HEK293 (cell line): Measurements from ENCODE around the gene PTPRF.

ENCODE experiments used
- CTCF ChIA-PET: fragments of 350-600 bp; formaldehyde crosslinking; extraction: SDS; loops from one replicate; lab custom pipeline; 2021; ENCODE audit warnings: antibody characterized with exemption; lab: Yijun Ruan, JAX
- POLR2A ChIA-PET: fragments of 300-600 bp; formaldehyde crosslinking; extraction: SDS; loops from one replicate; lab custom pipeline; 2020; ENCODE audit warnings: antibody characterized with exemption, inconsistent platforms; lab: Yijun Ruan, JAX
- H3K27ac ChIP-seq: fragments of 200-500 bp; sonication (Bioruptor generic); 2 replicates; pipeline ENCODE4 v1.5.1; 2014; ENCODE audit warnings: low read depth, low read length, control low read depth, inconsistent platforms; ENCODE audit errors: extremely low read depth
- H3K36me3 ChIP-seq, 2 experiments: fragments of 200-500 bp in 1 of 2; sonication (Bioruptor generic) in 1 of 2; 1 replicate in 1 of 2; 2 replicates in 1 of 2; pipeline ENCODE4 v1.5.1; 2014 to 2017; ENCODE audit warnings: inconsistent platforms in 2 of 2, low read length in 2 of 2; ENCODE audit not compliant: control insufficient read depth in 2 of 2, insufficient read depth in 1 of 2
- H3K4me1 ChIP-seq: fragments of 200-500 bp; sonication (Bioruptor generic); 2 replicates; pipeline ENCODE4 v1.5.1; 2014; ENCODE audit warnings: mild to moderate bottlenecking, low read length, inconsistent platforms; ENCODE audit not compliant: control insufficient read depth, insufficient read depth
- H3K4me3 ChIP-seq: 2 replicates; pipeline ENCODE4 v1.5.1; 2011; ENCODE audit warnings: low read depth, mild to moderate bottlenecking, control low read depth, low read length, moderate library complexity
- H3K9me3 ChIP-seq: fragments of 200-500 bp; sonication (Bioruptor generic); 2 replicates; pipeline ENCODE4 v1.5.1; 2014; ENCODE audit warnings: low read depth, low read length, inconsistent platforms; ENCODE audit not compliant: control insufficient read depth, insufficient read depth
- KLF1 ChIP-seq: fragments of 450-650 bp; formaldehyde crosslinking; IDR thresholded peaks from 2 replicates; pipeline ENCODE4 v1.5.1; 2016; ENCODE audit warnings: missing biosample characterization, missing genetic modification characterization
- KLF10 ChIP-seq: fragments of 450-650 bp; IDR thresholded peaks from 2 replicates; pipeline ENCODE4 v1.5.1; 2018; ENCODE audit warnings: missing biosample characterization, mild to moderate bottlenecking, missing genetic modification characterization
- MYNN ChIP-seq: fragments of 450-650 bp; formaldehyde crosslinking; IDR thresholded peaks from 2 replicates; pipeline ENCODE4 v1.5.1; 2016; ENCODE audit warnings: missing biosample characterization, missing genetic modification characterization, borderline replicate concordance
- TSHZ1 ChIP-seq: fragments of 450-650 bp; formaldehyde crosslinking; IDR thresholded peaks from 2 replicates; pipeline ENCODE4 v1.5.1; 2016; ENCODE audit warnings: missing biosample characterization, missing genetic modification characterization, borderline replicate concordance
- ZBTB11 ChIP-seq: fragments of 450-650 bp; formaldehyde crosslinking; conservative IDR thresholded peaks from 2 replicates; pipeline ENCODE4 v1.5.1; 2016; ENCODE audit warnings: low read depth, missing biosample characterization, missing genetic modification characterization
- ZFP69B ChIP-seq: fragments of 450-650 bp; formaldehyde crosslinking; IDR thresholded peaks from 2 replicates; pipeline ENCODE4 v1.5.1; 2016; ENCODE audit warnings: missing biosample characterization, missing genetic modification characterization
- ZNF274 ChIP-seq, 2 experiments: fragments of 200-500 bp in 1 of 2; fragments of 450-650 bp in 1 of 2; sonication (Bioruptor generic) in 1 of 2; formaldehyde crosslinking in 1 of 2; IDR thresholded peaks; 2 replicates each; pipeline versions ENCODE4 v1.5.1 to v1.6.1; 2014 to 2016; ENCODE audit warnings: borderline replicate concordance in 1 of 2, inconsistent platforms in 1 of 2, low read length in 1 of 2, missing biosample characterization in 1 of 2, missing genetic modification characterization in 1 of 2
- ZNF335 ChIP-seq: fragments of 450-650 bp; formaldehyde crosslinking; conservative IDR thresholded peaks from 2 replicates; pipeline ENCODE4 v1.5.1; 2016; ENCODE audit warnings: missing biosample characterization, missing genetic modification characterization
- ZNF391 ChIP-seq: fragments of 450-650 bp; formaldehyde crosslinking; IDR thresholded peaks from 2 replicates; pipeline ENCODE4 v1.5.1; 2016; ENCODE audit warnings: low read depth, missing biosample characterization, missing genetic modification characterization, borderline replicate concordance
- ZNF426 ChIP-seq: fragments of 450-650 bp; formaldehyde crosslinking; IDR thresholded peaks from 2 replicates; pipeline ENCODE4 v1.5.1; 2017; ENCODE audit warnings: missing biosample characterization, missing genetic modification characterization, mild to moderate bottlenecking, inconsistent platforms, moderate library complexity
- ZNF529 ChIP-seq: fragments of 450-650 bp; formaldehyde crosslinking; IDR thresholded peaks from 2 replicates; pipeline ENCODE4 v1.5.1; 2017; ENCODE audit warnings: missing genetic modification characterization, missing biosample characterization; ENCODE audit not compliant: insufficient replicate concordance
- ZNF548 ChIP-seq: fragments of 450-650 bp; formaldehyde crosslinking; IDR thresholded peaks from 2 replicates; pipeline ENCODE4 v1.5.1; 2016; ENCODE audit warnings: missing biosample characterization, missing genetic modification characterization
- ZNF76 ChIP-seq: fragments of 450-650 bp; formaldehyde crosslinking; IDR thresholded peaks from 2 replicates; pipeline ENCODE4; 2016; ENCODE audit warnings: low read depth, missing biosample characterization, missing genetic modification characterization, borderline replicate concordance
- ZNF777 ChIP-seq: fragments of 450-650 bp; formaldehyde crosslinking; IDR thresholded peaks from 2 replicates; pipeline ENCODE4 v1.5.1; 2017; ENCODE audit warnings: missing biosample characterization, missing genetic modification characterization, borderline replicate concordance
- ZNF843 ChIP-seq: fragments of 450-650 bp; formaldehyde crosslinking; IDR thresholded peaks from 2 replicates; pipeline ENCODE4 v1.5.1; 2016; ENCODE audit warnings: missing biosample characterization, missing genetic modification characterization
- ZSCAN16 ChIP-seq: fragments of 450-650 bp; formaldehyde crosslinking; IDR thresholded peaks from 2 replicates; pipeline ENCODE4 v1.5.1; 2016; ENCODE audit warnings: missing biosample characterization, missing genetic modification characterization
- ZSCAN18 ChIP-seq: fragments of 450-650 bp; formaldehyde crosslinking; IDR thresholded peaks from 2 replicates; pipeline ENCODE4 v1.5.1; 2016; ENCODE audit warnings: missing biosample characterization, missing genetic modification characterization
- TF ChIP-seq, protein P1 (sequence below): fragments of 450-650 bp; formaldehyde crosslinking; IDR thresholded peaks from 2 replicates; pipeline ENCODE4 v1.5.1; 2017; ENCODE audit warnings: missing biosample characterization, missing genetic modification characterization
- TF ChIP-seq, protein P2 (sequence below): fragments of 450-650 bp; formaldehyde crosslinking; IDR thresholded peaks from 2 replicates; pipeline ENCODE4; 2016; ENCODE audit warnings: missing biosample characterization, missing genetic modification characterization
- TF ChIP-seq, protein P3 (sequence below): fragments of 450-650 bp; IDR thresholded peaks from 2 replicates; pipeline ENCODE4 v1.5.1; 2018; ENCODE audit warnings: missing biosample characterization, mild to moderate bottlenecking, missing genetic modification characterization

The PTPRF gene

GRCh38 chr1:43585557-43585956 lies 54.9 kb downstream of the PTPRF start:
- CTCF ChIA-PET, result no interaction called here
- Histone ChIP-seq H3K27ac (no peak overlapping the region), H3K9me3 (no peaks in the 10 kb centered on the region), H3K4me3 (no peak overlapping the region), H3K4me1 (no peaks in the 10 kb centered on the region), H3K36me3 (peaks cover 5 to 75% of the 10 kb centered on the region in 2 experiments; a peak in 2 of 3 replicates)
- POLR2A ChIA-PET, result no interaction called here
- TF ChIP-seq ZNF391 (tag by site-specific recombination) (no peak), ZNF76 (tag by site-specific recombination) (no peak), ZNF274 (IDR thresholded peaks at IDR 0.05; ENCODE audit: low read length) (no peak), ZNF274 (tag by site-specific recombination; IDR thresholded peaks at IDR 0.05; ENCODE audit: borderline replicate concordance) (no peak), ZSCAN16 (no peak), MYNN (no peak), ZNF548 (tag by site-specific recombination) (no peak), ZNF529 (no peak), ZNF843 (tag by site-specific recombination) (no peak), ZFP69B (no peak), ZNF777 (tag by site-specific recombination) (no peak), TSHZ1 (tag by site-specific recombination) (no peak), ZSCAN18 (tag by site-specific recombination) (no peak), ZNF426 (tag by site-specific recombination) (no peak), KLF10 (tag by site-specific recombination) (no peak), ZBTB11 (tag by site-specific recombination) (no peak), KLF1 (tag by site-specific recombination) (no peak), ZNF335 (tag by site-specific recombination) (no peak)
- TF ChIP-seq, protein P1, sequence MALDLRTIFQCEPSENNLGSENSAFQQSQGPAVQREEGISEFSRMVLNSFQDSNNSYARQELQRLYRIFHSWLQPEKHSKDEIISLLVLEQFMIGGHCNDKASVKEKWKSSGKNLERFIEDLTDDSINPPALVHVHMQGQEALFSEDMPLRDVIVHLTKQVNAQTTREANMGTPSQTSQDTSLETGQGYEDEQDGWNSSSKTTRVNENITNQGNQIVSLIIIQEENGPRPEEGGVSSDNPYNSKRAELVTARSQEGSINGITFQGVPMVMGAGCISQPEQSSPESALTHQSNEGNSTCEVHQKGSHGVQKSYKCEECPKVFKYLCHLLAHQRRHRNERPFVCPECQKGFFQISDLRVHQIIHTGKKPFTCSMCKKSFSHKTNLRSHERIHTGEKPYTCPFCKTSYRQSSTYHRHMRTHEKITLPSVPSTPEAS, result no peak
- TF ChIP-seq, protein P2, sequence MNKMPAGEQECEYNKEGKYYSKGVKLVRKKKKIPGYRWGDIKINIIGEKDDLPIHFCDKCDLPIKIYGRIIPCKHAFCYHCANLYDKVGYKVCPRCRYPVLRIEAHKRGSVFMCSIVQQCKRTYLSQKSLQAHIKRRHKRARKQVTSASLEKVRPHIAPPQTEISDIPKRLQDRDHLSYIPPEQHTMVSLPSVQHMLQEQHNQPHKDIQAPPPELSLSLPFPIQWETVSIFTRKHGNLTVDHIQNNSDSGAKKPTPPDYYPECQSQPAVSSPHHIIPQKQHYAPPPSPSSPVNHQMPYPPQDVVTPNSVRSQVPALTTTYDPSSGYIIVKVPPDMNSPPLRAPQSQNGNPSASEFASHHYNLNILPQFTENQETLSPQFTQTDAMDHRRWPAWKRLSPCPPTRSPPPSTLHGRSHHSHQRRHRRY (tag by site-specific recombination), result no peak
- TF ChIP-seq, protein P3, sequence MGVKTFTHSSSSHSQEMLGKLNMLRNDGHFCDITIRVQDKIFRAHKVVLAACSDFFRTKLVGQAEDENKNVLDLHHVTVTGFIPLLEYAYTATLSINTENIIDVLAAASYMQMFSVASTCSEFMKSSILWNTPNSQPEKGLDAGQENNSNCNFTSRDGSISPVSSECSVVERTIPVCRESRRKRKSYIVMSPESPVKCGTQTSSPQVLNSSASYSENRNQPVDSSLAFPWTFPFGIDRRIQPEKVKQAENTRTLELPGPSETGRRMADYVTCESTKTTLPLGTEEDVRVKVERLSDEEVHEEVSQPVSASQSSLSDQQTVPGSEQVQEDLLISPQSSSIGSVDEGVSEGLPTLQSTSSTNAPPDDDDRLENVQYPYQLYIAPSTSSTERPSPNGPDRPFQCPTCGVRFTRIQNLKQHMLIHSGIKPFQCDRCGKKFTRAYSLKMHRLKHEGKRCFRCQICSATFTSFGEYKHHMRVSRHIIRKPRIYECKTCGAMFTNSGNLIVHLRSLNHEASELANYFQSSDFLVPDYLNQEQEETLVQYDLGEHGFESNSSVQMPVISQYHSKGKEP (tag by site-specific recombination), result no peak
